HepG2 (cell line): ENCODE data around the gene HDDC3.

Source experiments
- NFE2L2 ChIP-seq: fragments of 150-350 bp; IDR thresholded peaks from 2 replicates; pipeline ENCODE4 v1.6.1; 2014; ENCODE audit warnings: low read length
- ZNF34 ChIP-seq: sonication (generic); formaldehyde crosslinking; IDR thresholded peaks from 2 replicates; pipeline ENCODE4 v1.4.0; 2020; ENCODE audit warnings: mild to moderate bottlenecking, missing genetic modification reagents, borderline replicate concordance
- TF ChIP-seq, protein P1 (sequence below): sonication (generic); formaldehyde crosslinking; IDR thresholded peaks from 2 replicates; pipeline ENCODE4 v1.5.0; 2020; ENCODE audit warnings: mild to moderate bottlenecking, missing genetic modification reagents, moderate library complexity

DNA sequence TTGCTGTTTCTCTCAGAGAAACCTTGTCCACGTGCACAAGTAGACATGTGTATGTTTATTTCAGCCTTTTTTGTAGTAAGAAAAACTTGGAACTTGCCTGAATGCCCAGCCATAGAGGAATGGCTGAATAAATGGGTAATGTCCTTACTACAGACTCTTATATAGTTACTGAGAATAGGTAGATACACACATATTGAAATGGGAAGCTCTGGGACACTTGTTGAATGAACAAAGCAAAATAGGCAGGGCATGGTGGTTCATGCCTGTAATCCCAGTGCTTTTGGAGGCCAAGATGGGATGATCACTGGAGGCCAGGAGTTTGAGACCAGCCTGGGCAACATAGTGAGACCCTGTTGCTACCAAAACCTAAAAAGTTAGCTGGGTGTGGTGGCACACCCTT is 4.5 kb upstream of the HDDC3 start:
- TF ChIP-seq NFE2L2 = no peak
- TF ChIP-seq, protein P1, sequence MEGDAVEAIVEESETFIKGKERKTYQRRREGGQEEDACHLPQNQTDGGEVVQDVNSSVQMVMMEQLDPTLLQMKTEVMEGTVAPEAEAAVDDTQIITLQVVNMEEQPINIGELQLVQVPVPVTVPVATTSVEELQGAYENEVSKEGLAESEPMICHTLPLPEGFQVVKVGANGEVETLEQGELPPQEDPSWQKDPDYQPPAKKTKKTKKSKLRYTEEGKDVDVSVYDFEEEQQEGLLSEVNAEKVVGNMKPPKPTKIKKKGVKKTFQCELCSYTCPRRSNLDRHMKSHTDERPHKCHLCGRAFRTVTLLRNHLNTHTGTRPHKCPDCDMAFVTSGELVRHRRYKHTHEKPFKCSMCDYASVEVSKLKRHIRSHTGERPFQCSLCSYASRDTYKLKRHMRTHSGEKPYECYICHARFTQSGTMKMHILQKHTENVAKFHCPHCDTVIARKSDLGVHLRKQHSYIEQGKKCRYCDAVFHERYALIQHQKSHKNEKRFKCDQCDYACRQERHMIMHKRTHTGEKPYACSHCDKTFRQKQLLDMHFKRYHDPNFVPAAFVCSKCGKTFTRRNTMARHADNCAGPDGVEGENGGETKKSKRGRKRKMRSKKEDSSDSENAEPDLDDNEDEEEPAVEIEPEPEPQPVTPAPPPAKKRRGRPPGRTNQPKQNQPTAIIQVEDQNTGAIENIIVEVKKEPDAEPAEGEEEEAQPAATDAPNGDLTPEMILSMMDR = no peak
- no peak for TF ChIP-seq ZNF34 (CRISPR knock-in tag)
